WTC11 (cell line): ENCODE results near the gene ZNF860. TPM values are rescaled to one million over a fixed set of nuclear protein-coding genes. Genes with fewer than 3 reads are reported as not detected.

ENCODE experiments used
- ATAC-seq: fragments of 200-7000 bp; cut with Tn5 transposase; 2 replicates; pipeline ENCODE4 v1.10.0; 2021; ENCODE audit warnings: mild to moderate bottlenecking, moderate library complexity
- CTCF ChIA-PET: fragments of 300-600 bp; sonication (Branson Sonifier 250); formaldehyde crosslinking; loops from one replicate; lab custom pipeline; 2021; ENCODE audit warnings: antibody characterized with exemption; lab: Charles Lee
- POLR2A ChIA-PET: fragments of 350-600 bp; sonication (Branson Sonifier 250); formaldehyde crosslinking; loops from one replicate; lab custom pipeline; 2021; ENCODE audit warnings: antibody characterized with exemption; lab: Charles Lee
- DNase-seq: peaks from one replicate; pipeline ENCODE4 v3.0.0; 2021; ENCODE audit warnings: low spot score
- H3K27ac Mint-ChIP-seq: 2 replicates; pipeline ENCODE4 v1.8.0; 2021; ENCODE audit warnings: mixed read lengths
- H3K27me3 Mint-ChIP-seq: 2 replicates; pipeline ENCODE4 v1.8.0; 2021; ENCODE audit warnings: low read depth, mild to moderate bottlenecking, moderate library complexity, mixed read lengths
- H3K36me3 Mint-ChIP-seq: 2 replicates; pipeline ENCODE4 v1.8.0; 2021; ENCODE audit warnings: mixed read lengths
- H3K4me1 Mint-ChIP-seq: 2 replicates; pipeline ENCODE4 v1.8.0; 2022; ENCODE audit warnings: mixed read lengths
- H3K4me3 Mint-ChIP-seq: 2 replicates; pipeline ENCODE4 v1.8.0; 2021; ENCODE audit warnings: mild to moderate bottlenecking, moderate library complexity, mixed read lengths
- H3K9me3 Mint-ChIP-seq: 2 replicates; pipeline ENCODE4 v1.8.0; 2021; ENCODE audit warnings: mixed read lengths
- AFF4 ChIP-seq: sonication (generic); formaldehyde crosslinking; IDR thresholded peaks from 2 replicates; pipeline ENCODE4 v1.8.1; 2023; ENCODE audit warnings: mild to moderate bottlenecking, missing genetic modification reagents, borderline replicate concordance
- ATF2 ChIP-seq: sonication (generic); formaldehyde crosslinking; IDR thresholded peaks from 2 replicates; pipeline ENCODE4 v1.8.1; 2022; ENCODE audit warnings: low read depth, missing genetic modification reagents, borderline replicate concordance
- ATF6 ChIP-seq: sonication (generic); formaldehyde crosslinking; IDR thresholded peaks from 2 replicates; pipeline ENCODE4 v1.8.1; 2023; ENCODE audit warnings: mild to moderate bottlenecking, missing genetic modification reagents
- CTCF ChIP-seq: fragments of 200-600 bp; IDR thresholded peaks from 2 replicates; pipeline ENCODE4 v1.8.0; 2022; ENCODE audit warnings: antibody characterized with exemption
- ESRRA ChIP-seq: sonication (generic); formaldehyde crosslinking; IDR thresholded peaks from 2 replicates; pipeline ENCODE4 v1.8.1; 2022; ENCODE audit warnings: mild to moderate bottlenecking, missing genetic modification reagents, borderline replicate concordance
- FOXJ3 ChIP-seq: sonication (generic); formaldehyde crosslinking; IDR thresholded peaks from 2 replicates; pipeline ENCODE4 v1.9.0; 2021; ENCODE audit warnings: missing genetic modification reagents, mild to moderate bottlenecking, borderline replicate concordance
- FOXK1 ChIP-seq: sonication (generic); formaldehyde crosslinking; IDR thresholded peaks from 2 replicates; pipeline ENCODE4 v1.8.0; 2022; ENCODE audit warnings: mild to moderate bottlenecking, moderate library complexity, missing genetic modification reagents
- FOXP1 ChIP-seq: sonication (generic); formaldehyde crosslinking; IDR thresholded peaks from 2 replicates; pipeline ENCODE4 v1.8.0; 2022; ENCODE audit warnings: missing genetic modification reagents, mild to moderate bottlenecking, moderate library complexity, borderline replicate concordance
- MLX ChIP-seq: sonication (generic); formaldehyde crosslinking; IDR thresholded peaks from 2 replicates; pipeline ENCODE4 v1.8.1; 2023; ENCODE audit warnings: mild to moderate bottlenecking, missing genetic modification reagents, moderate library complexity
- OVOL2 ChIP-seq: fragments of 250-450 bp; sonication (Bioruptor Pico); IDR thresholded peaks from 2 replicates; pipeline ENCODE4 v1.9.0; 2021; ENCODE audit warnings: mild to moderate bottlenecking, borderline replicate concordance
- PRRX2 ChIP-seq: fragments of 250-450 bp; sonication (Bioruptor Pico); IDR thresholded peaks from 2 replicates; pipeline ENCODE4 v1.8.0; 2021; ENCODE audit warnings: mild to moderate bottlenecking
- RORB ChIP-seq: fragments of 250-450 bp; sonication (Bioruptor Pico); IDR thresholded peaks from 2 replicates; pipeline ENCODE4 v1.9.0; 2021; ENCODE audit warnings: mild to moderate bottlenecking
- SMAD3 ChIP-seq: sonication (generic); formaldehyde crosslinking; IDR thresholded peaks from 2 replicates; pipeline ENCODE4 v1.8.0; 2022; ENCODE audit warnings: missing genetic modification reagents, mild to moderate bottlenecking, borderline replicate concordance
- SP1 ChIP-seq: sonication (generic); formaldehyde crosslinking; conservative IDR thresholded peaks from 2 replicates; pipeline ENCODE4 v1.8.1; 2022; ENCODE audit warnings: missing genetic modification reagents
- TEAD1 ChIP-seq: sonication (generic); formaldehyde crosslinking; IDR thresholded peaks from 2 replicates; pipeline ENCODE4 v1.8.0; 2022; ENCODE audit warnings: mild to moderate bottlenecking, missing genetic modification reagents
- ZBTB43 ChIP-seq: sonication (generic); formaldehyde crosslinking; IDR thresholded peaks from 2 replicates; pipeline ENCODE4 v1.8.1; 2023; ENCODE audit warnings: mild to moderate bottlenecking, missing genetic modification reagents
- ZMAT4 ChIP-seq: fragments of 250-450 bp; sonication (Bioruptor Pico); IDR thresholded peaks from 2 replicates; pipeline ENCODE4 v1.9.0; 2021; ENCODE audit warnings: mild to moderate bottlenecking
- ZNF121 ChIP-seq: sonication (generic); formaldehyde crosslinking; IDR thresholded peaks from 2 replicates; pipeline ENCODE4 v1.8.0; 2023; ENCODE audit warnings: missing genetic modification reagents
- ZNF232 ChIP-seq: sonication (generic); formaldehyde crosslinking; IDR thresholded peaks from 2 replicates; pipeline ENCODE4 v1.8.0; 2022; ENCODE audit warnings: mild to moderate bottlenecking, missing genetic modification reagents
- ZNF317 ChIP-seq: sonication (generic); formaldehyde crosslinking; IDR thresholded peaks from 2 replicates; pipeline ENCODE4 v1.8.1; 2023; ENCODE audit warnings: low read depth, mild to moderate bottlenecking, moderate library complexity, missing genetic modification reagents, borderline replicate concordance
- ZNF396 ChIP-seq: fragments of 250-450 bp; sonication (Bioruptor Pico); IDR thresholded peaks from 2 replicates; pipeline ENCODE4 v1.8.0; 2021; ENCODE audit warnings: mild to moderate bottlenecking, moderate library complexity, borderline replicate concordance
- ZSCAN18 ChIP-seq: fragments of 250-450 bp; sonication (Bioruptor Pico); IDR thresholded peaks from 2 replicates; pipeline ENCODE4 v2.1.2; 2022; ENCODE audit warnings: mild to moderate bottlenecking, moderate library complexity
- total RNA-seq: library from RNA; stranded (reverse); gene quantifications from 3 replicates; pipeline ENCODE4 v1.2.3, GENCODE V29; 2021

ZNF860 gene
- total RNA-seq, 1 experiment from 2014 or later, result 6.5 TPM

- TF ChIP-seq OVOL2 (CRISPR knock-in tag), result no peak
- no peak for TF ChIP-seq ATF2 (CRISPR knock-in tag)
- TF ChIP-seq TEAD1 (CRISPR knock-in tag), result no peak
- TF ChIP-seq PRRX2 (CRISPR knock-in tag), result no peak
- no peak for TF ChIP-seq ZNF396 (CRISPR knock-in tag)
- no peak for TF ChIP-seq MLX (CRISPR knock-in tag)
- TF ChIP-seq ZNF232 (CRISPR knock-in tag), result no peak
- TF ChIP-seq CTCF, result no peak
- no peak for TF ChIP-seq ZMAT4 (CRISPR knock-in tag)
- TF ChIP-seq ZNF121 (CRISPR knock-in tag), result no peak
These were observed 20.6 kb upstream of the ZNF860 start (continued) for GRCh38 chr3:31960793-31961431.

- ATAC-seq (no peak), DNase-seq (no peak)
- no peaks in the 10 kb centered on the region for H3K9me3 Mint-ChIP-seq
- peak overlapping the region; percentile 91 for H3K27ac Mint-ChIP-seq
- H3K4me1 Mint-ChIP-seq, result peaks cover 70% of the 10 kb centered on the region
- no peak overlapping the region for H3K4me3 Mint-ChIP-seq
- H3K27me3 Mint-ChIP-seq, result no peaks in the 10 kb centered on the region
- peaks cover 4% of the 10 kb centered on the region; the same call in 1 of the 2 replicates for H3K36me3 Mint-ChIP-seq
- POLR2A ChIA-PET, result no interaction called here
- CTCF ChIA-PET, result no interaction called here
- TF ChIP-seq ESRRA (CRISPR knock-in tag), result no peak
- TF ChIP-seq ZSCAN18, result no peak
- TF ChIP-seq FOXJ3 (CRISPR knock-in tag), result no peak
- no peak for TF ChIP-seq OVOL2 (CRISPR knock-in tag)
- no peak for TF ChIP-seq RORB (CRISPR knock-in tag)
- no peak for TF ChIP-seq ATF6
- TF ChIP-seq FOXP1 (CRISPR knock-in tag), result no peak
- TF ChIP-seq SMAD3, result no peak
- no peak for TF ChIP-seq FOXK1
- no peak for TF ChIP-seq ZNF317 (CRISPR knock-in tag)
- TF ChIP-seq ZBTB43, result no peak
- no peak for TF ChIP-seq ZNF232 (CRISPR knock-in tag)
- TF ChIP-seq SP1 (CRISPR knock-in tag), result no peak
- TF ChIP-seq AFF4 (CRISPR knock-in tag), result no peak
These were observed 18.7 kb upstream of the ZNF860 start for GRCh38 chr3:31962801-31963205.
